DND-41 (cell line): Measurements from ENCODE around the gene POU2AF2.
A peak's percentile ranks its signal among the peaks of the same experiment; 100 is the strongest.

Source experiments
- ATAC-seq: fragments of 200-7000 bp; cut with Tn5 transposase; 3 replicates; pipeline ENCODE4 v1.9.1; 2021; ENCODE audit warnings: low read depth; ENCODE audit not compliant: insufficient read depth
- DNase-seq: peaks from one replicate; pipeline ENCODE4 v3.0.0-alpha.2; 2020
- H2AFZ ChIP-seq: 2 replicates; pipeline ENCODE4 v1.6.0; 2012; ENCODE audit warnings: low read depth, low read length
- H3K27ac ChIP-seq: 2 replicates; pipeline ENCODE4 v1.5.1; 2012; ENCODE audit warnings: low read length, inconsistent platforms
- H3K27me3 ChIP-seq: fragments of 200-600 bp; sonication (generic); 2 replicates; pipeline ENCODE4 v1.6.0; 2012; ENCODE audit warnings: low read length, mild to moderate bottlenecking, inconsistent platforms; ENCODE audit not compliant: insufficient read depth, poor library complexity
- H3K36me3 ChIP-seq: 2 replicates; pipeline ENCODE4 v1.5.1; 2012; ENCODE audit warnings: low read length, inconsistent platforms; ENCODE audit not compliant: insufficient read depth
- H3K4me1 ChIP-seq: 2 replicates; pipeline ENCODE4 v1.5.1; 2012; ENCODE audit warnings: mild to moderate bottlenecking, low read length; ENCODE audit not compliant: insufficient read depth
- H3K4me2 ChIP-seq: 2 replicates; pipeline ENCODE4 v1.6.0; 2012; ENCODE audit warnings: mild to moderate bottlenecking, moderate library complexity, low read length, inconsistent platforms; ENCODE audit not compliant: insufficient read depth
- H3K4me3 ChIP-seq, 2 experiments: fragments of 200-600 bp in 1 of 2; shearing (Covaris generic) in 1 of 2; 2 replicates each; pipeline ENCODE4 v1.5.1; 2012 to 2016; ENCODE audit warnings: inconsistent platforms in 2 of 2, low read length in 2 of 2, mild to moderate bottlenecking in 2 of 2, low read depth in 1 of 2, moderate library complexity in 1 of 2
- H3K79me2 ChIP-seq: 2 replicates; pipeline ENCODE4 v1.6.0; 2012; ENCODE audit warnings: low read length, inconsistent platforms; ENCODE audit not compliant: insufficient read depth
- H3K9ac ChIP-seq: 2 replicates; pipeline ENCODE4 v1.6.0; 2012; ENCODE audit warnings: low read depth, mild to moderate bottlenecking, inconsistent platforms, low read length, moderate library complexity
- H3K9me3 ChIP-seq: 2 replicates; pipeline ENCODE4 v1.5.1; 2012; ENCODE audit warnings: low read length, moderate library complexity, mild to moderate bottlenecking, inconsistent platforms; ENCODE audit not compliant: insufficient read depth, severe bottlenecking
- H4K20me1 ChIP-seq: 2 replicates; pipeline ENCODE4 v1.6.0; 2012; ENCODE audit warnings: low read length; ENCODE audit not compliant: insufficient read depth
- EZH2 ChIP-seq: IDR thresholded peaks from 3 replicates; pipeline ENCODE4 v1.6.1; 2012; ENCODE audit warnings: borderline replicate concordance, low read depth, mild to moderate bottlenecking, moderate library complexity, low read length, inconsistent platforms; ENCODE audit not compliant: severe bottlenecking
- TF ChIP-seq, protein P1 (sequence below): IDR thresholded peaks from 2 replicates; pipeline ENCODE4 v1.5.1; 2012; ENCODE audit warnings: borderline replicate concordance, low read length, moderate library complexity, mild to moderate bottlenecking; ENCODE audit not compliant: poor library complexity, severe bottlenecking; ENCODE audit errors: extremely low read depth

Gene POU2AF2

DNA sequence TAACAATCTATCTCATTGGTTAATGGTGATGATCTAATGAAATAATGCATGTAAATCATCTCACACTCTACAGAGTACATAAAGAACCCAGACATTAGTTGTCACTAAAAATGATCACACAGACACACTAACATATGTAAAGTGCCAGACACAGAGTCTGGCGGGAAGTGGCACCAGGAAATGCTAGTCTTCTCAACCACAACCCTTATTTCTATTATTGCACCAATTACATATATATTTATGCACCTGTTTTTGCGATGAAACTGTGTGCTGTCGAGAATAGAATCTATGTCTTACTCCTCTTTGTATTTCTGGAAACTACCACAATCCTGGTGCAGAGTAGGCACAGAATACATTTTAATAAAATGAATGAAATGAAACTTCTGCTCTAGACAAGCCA, 26.9 kb downstream of the POU2AF2 start:
- no peak overlapping the region for H3K4me3 ChIP-seq
- H2AFZ ChIP-seq, result no peak overlapping the region
- no peak overlapping the region for H3K27ac ChIP-seq
- H4K20me1 ChIP-seq, result no peaks in the 10 kb centered on the region
- H3K4me1 ChIP-seq, result no peaks in the 10 kb centered on the region
- H3K27me3 ChIP-seq, result peaks cover 10% of the 10 kb centered on the region
- H3K9me3 ChIP-seq, result no peaks in the 10 kb centered on the region
- no peak overlapping the region for H3K9ac ChIP-seq
- TF ChIP-seq, protein P1, sequence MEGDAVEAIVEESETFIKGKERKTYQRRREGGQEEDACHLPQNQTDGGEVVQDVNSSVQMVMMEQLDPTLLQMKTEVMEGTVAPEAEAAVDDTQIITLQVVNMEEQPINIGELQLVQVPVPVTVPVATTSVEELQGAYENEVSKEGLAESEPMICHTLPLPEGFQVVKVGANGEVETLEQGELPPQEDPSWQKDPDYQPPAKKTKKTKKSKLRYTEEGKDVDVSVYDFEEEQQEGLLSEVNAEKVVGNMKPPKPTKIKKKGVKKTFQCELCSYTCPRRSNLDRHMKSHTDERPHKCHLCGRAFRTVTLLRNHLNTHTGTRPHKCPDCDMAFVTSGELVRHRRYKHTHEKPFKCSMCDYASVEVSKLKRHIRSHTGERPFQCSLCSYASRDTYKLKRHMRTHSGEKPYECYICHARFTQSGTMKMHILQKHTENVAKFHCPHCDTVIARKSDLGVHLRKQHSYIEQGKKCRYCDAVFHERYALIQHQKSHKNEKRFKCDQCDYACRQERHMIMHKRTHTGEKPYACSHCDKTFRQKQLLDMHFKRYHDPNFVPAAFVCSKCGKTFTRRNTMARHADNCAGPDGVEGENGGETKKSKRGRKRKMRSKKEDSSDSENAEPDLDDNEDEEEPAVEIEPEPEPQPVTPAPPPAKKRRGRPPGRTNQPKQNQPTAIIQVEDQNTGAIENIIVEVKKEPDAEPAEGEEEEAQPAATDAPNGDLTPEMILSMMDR, result no peak
- TF ChIP-seq EZH2, result no peak
- 0 out of 3 replicates have a peak, but pooled peaks have one; percentile 40 for ATAC-seq
- no peaks in the 10 kb centered on the region for H3K36me3 ChIP-seq
- no peak for DNase-seq
- no peak overlapping the region for H3K4me2 ChIP-seq
- H3K79me2 ChIP-seq, result no peaks in the 10 kb centered on the region

DNA sequence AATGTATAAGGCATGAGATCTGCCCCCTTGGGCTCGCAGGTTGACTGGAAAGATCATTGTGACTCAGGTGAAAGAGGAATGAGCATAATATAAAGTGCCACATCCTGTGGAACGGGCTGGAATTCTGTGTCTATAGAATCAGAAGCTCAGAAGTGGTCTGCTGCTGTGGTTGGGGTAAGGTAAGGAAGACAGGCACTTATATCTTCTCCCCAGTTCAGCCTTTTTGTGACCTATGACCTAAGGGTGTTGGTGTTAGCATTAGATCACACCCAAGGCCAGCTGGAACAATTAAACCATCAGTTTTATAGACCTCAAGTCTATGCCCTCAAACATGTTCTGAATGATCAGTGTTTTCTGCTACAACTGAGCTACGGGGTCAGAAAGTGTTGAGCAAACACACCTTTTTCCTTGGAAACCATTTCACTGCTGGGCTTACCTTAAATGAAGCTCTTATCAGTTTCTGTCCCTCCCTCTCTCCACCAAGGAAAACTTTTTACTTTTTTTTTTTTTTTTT, 37.1 kb downstream of the POU2AF2 start:
- no peak for ATAC-seq
- H3K27me3 ChIP-seq, result peaks cover 9% of the 10 kb centered on the region
- TF ChIP-seq EZH2, result no peak
- TF ChIP-seq, protein P1, result no peak
- DNase-seq, result no peak
- no peak overlapping the region for H2AFZ ChIP-seq
- H3K36me3 ChIP-seq, result no peaks in the 10 kb centered on the region
- H3K79me2 ChIP-seq, result no peaks in the 10 kb centered on the region
- H3K4me1 ChIP-seq, result no peaks in the 10 kb centered on the region
- H4K20me1 ChIP-seq, result no peaks in the 10 kb centered on the region
- H3K4me2 ChIP-seq, result no peak overlapping the region
- H3K9ac ChIP-seq, result no peak overlapping the region
- no peak overlapping the region for H3K27ac ChIP-seq
- H3K9me3 ChIP-seq, result no peaks in the 10 kb centered on the region
- H3K4me3 ChIP-seq, result no peak overlapping the region

DNA sequence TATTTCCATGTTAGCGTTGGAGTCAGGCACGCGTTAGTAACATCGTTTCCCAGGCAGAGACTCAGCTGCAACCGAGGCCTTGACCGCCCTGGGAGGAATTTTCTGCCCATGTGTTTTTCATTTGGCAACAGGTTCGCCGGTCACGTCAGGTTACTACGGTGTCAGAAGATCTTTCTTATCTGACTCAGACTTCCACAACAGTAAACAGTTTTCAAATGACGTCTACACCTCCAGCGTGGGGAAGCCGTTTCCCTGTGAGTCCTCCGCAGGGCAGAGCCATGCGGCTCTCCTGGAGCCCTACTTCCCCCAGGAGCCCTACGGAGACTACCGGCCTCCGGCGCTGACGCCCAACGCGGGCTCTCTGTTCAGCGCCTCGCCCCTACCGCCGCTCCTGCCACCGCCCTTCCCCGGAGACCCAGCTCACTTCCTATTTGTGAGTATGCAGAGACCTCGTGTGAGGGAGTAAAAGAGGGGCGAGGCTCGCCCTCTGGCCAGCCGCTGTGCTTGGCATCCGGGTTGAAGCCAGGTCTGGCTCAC, 38.5 kb downstream of the POU2AF2 start:
- H3K4me3 ChIP-seq, result no peak overlapping the region
- peaks cover 5% of the 10 kb centered on the region for H3K27me3 ChIP-seq
- no peak for ATAC-seq
- H3K4me1 ChIP-seq, result no peaks in the 10 kb centered on the region
- no peaks in the 10 kb centered on the region for H4K20me1 ChIP-seq
- no peaks in the 10 kb centered on the region for H3K9me3 ChIP-seq
- H3K9ac ChIP-seq, result no peak overlapping the region
- H2AFZ ChIP-seq, result no peak overlapping the region
- DNase-seq, result no peak
- no peak overlapping the region for H3K4me2 ChIP-seq
- no peak for TF ChIP-seq EZH2
- TF ChIP-seq, protein P1, result no peak
- H3K27ac ChIP-seq, result no peak overlapping the region
- H3K36me3 ChIP-seq, result no peaks in the 10 kb centered on the region
- no peaks in the 10 kb centered on the region for H3K79me2 ChIP-seq
